ENCODE data around the gene GTF2I.
"Not testable (repeated sequence)": the region's sequence is repeated elsewhere in the genome, so short reads cannot be mapped to it uniquely, and the experiment has no call there.

DNA sequence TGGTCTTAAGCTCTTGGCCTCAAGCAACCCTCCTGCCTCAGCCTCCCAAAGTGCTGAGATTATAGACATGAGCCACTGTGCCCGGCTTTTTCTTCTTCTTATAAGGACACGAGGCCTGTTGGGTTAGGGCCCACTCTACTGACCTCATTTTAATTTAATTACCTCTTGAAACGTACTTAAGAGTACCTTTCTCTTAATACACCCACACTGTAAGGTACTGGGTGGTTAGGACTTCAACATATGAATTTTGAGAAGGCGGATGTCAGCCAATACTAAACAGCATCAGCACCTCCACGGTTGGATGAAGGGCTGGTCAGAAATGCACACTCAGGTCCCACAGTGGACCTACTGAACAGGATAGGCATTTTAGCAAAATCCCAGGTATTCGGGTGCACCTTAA is 124.2 kb downstream of the GTF2I start:
- TF ChIP-seq, protein P1, sequence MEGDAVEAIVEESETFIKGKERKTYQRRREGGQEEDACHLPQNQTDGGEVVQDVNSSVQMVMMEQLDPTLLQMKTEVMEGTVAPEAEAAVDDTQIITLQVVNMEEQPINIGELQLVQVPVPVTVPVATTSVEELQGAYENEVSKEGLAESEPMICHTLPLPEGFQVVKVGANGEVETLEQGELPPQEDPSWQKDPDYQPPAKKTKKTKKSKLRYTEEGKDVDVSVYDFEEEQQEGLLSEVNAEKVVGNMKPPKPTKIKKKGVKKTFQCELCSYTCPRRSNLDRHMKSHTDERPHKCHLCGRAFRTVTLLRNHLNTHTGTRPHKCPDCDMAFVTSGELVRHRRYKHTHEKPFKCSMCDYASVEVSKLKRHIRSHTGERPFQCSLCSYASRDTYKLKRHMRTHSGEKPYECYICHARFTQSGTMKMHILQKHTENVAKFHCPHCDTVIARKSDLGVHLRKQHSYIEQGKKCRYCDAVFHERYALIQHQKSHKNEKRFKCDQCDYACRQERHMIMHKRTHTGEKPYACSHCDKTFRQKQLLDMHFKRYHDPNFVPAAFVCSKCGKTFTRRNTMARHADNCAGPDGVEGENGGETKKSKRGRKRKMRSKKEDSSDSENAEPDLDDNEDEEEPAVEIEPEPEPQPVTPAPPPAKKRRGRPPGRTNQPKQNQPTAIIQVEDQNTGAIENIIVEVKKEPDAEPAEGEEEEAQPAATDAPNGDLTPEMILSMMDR (IDR thresholded peaks at IDR 0.05) = not testable (repeated sequence)
- not testable (repeated sequence) for TF ChIP-seq POLR2A (IDR thresholded peaks at IDR 0.05)
